Activated T-helper 1 cell treated with anti-CD3 and anti-CD28 coated beads, Interleukin-2, amount 50 U/mL, for 16 hours (primary cell): ENCODE data around the gene DGKB.

Source experiments
- DNase-seq, 2 donors: peaks; one replicate each; pipeline ENCODE4 v3.0.0-alpha.2; 2020; ENCODE audit warnings: low read depth in 1 of 2, low spot score in 1 of 2

The DGKB gene

DNA sequence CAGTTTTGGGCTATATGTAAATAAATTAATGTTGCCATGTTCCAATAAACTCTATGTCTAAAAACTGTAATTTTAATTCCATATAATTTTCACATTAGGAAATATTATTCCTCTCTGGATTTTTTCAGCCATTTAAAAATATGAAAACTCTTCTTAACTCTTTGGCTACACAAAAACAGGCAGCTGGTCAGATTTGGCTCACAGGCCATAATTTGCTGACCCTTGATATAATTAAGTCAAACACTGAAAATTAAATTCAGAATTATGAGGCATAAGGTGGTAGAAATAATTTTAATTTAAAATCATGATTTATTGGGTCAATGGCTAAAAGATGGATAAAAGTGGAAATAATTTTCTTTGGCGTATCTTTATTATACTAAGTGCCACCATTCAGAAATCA, 746.1 kb downstream of the DGKB start:
- DNase-seq: no peak

DNA sequence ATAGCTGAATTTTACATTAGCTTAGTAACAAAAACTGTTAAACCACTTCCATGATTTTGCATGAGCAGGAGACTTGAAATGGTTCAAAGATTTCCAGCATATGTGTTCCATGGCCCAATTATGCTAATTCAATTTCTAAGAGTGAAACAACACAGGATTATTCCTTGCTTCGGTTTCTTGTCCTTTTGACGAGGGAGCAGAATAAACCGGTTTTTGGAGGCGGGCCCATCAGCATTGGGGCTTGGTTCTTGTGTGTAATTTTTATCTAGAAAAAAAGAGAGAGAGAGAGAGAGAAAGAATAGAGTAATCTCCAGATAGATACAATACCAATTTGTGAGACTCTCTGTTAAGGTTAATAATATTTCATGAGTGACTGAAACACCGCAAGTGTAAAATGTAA, 753.6 kb downstream of the DGKB start:
- DNase-seq: no peak

DNA sequence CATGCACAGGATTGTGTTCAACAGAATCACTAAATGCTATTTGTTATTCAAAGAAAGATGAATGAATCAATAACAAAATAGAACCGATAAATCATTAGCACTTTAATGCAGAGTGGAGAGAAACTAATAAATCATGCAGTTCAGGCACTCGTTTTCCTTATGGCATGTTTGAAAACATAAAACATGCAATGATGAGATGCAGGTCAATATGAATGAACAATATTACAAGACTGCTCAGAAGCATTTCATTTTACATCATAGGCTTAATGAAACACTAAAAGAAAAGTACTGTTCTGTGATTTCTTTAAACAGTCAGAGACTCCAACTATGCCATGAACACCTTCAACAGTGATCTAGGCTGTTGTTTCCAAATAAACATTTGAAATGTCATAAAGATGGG, 755.0 kb downstream of the DGKB start:
- DNase-seq: no peak

DNA sequence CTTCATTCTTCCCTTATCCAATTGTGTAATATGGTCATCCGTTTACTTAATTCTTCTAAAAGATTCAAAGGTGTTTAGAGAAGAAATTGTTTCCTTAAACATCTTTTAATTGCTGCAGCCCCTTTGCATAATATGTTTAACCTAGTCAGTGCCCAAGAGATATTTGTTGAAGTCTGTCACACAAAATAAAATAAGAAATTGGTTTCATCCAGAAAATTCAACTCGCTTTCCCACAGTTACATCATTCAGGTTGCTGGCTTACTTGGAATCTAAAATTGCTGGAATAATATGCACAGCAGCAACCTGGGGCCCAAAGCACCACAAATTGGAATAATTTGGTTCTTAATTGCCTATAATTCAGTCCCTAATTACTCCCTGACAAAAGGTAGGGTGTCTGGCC, 758.0 kb downstream of the DGKB start:
- no peak for DNase-seq

DNA sequence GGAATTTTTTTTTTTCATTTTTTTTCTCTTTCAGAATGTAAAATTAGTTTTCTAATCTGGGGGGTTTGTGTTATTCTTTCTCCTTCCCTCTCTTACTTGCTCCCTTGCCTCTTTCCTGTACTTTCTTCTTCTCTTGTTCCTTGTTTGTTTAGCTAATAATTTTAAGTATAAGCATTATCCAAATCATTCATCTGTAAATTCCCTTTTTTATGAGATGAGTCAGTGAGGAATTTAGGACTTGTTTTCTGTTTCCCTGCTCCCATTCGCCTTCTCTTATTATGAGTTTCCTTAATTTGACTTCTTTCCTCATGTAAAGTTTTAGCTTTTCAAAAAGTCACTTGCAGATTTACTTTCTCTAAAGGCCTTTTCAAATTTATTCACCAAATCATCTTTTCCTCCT, 758.4 kb downstream of the DGKB start:
- DNase-seq: no peak

DNA sequence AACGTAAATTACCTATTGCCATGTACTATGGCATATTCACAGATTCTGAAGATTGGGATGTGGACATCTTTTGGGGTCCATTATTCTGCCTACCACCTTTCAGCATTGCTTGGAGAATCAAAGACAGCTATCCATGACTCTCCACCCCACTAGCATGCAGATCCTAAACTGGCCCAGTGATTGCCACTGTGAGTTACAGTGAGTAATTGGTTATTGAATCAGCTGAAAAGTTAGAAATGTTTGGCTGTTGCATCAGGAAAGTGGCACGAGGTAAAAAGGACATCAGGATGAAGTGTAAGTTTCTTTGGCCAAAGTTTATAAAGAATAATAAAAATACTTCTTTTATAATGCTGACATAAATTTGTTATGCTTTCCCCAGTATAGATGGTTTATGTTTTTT, 764.9 kb downstream of the DGKB start:
- no peak for DNase-seq

DNA sequence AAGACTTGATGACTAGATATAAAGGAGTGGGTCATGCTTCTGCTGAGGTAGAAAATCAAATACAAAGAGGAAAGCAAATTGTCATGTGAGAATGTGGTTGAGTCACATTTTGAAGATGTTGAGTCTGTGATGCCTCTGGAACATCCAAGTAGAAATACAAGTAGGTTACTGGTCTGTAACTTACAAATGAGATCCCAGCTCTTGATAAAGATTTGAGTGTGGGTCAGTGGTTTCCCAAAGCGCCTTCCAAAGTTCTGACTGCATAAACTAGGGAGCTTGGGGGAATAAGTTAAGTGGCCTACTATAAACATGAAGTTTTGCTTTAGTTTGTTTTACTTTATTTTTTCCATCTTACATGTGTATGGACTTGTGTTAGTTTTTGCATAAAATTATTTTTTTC, 768.8 kb downstream of the DGKB start:
- no peak for DNase-seq

DNA sequence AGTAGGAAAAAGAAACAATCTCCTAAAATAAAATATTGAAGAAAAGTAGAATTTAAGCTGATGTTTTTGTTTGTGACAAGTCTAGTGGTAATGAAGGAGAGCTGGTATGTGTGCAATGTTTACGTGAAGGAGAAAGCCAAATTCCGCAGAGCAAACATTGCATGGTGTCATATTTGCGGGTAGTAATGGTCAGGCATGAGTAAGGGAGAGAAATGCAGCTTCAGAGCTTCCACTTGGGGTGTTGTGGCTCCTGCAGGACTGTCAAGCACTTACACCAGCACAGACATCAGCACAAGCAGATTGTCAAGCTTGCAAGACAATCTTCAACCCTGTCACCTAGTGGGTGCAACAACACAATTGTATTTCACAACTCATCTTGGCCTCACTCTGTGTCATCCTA, 776.6 kb downstream of the DGKB start:
- no peak for DNase-seq

DNA sequence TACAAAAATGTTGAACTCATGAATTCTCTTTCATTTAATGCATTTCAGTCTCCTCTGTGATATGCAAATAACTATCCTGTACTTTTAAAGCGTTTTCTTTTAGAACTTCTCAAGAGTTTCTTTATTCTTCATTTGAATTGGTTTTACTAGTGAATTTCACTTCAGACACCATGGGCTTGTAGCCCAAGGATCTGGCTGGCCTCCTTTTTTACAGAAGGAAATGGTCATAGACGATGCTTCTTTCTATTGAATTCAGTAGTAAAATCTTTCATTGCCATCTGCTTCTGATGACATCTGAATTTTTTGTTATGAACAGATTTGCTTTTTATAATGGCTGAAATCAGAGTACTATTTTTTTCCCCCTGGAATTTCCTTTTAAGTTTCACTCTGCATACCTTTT, 777.8 kb downstream of the DGKB start:
- no peak for DNase-seq

DNA sequence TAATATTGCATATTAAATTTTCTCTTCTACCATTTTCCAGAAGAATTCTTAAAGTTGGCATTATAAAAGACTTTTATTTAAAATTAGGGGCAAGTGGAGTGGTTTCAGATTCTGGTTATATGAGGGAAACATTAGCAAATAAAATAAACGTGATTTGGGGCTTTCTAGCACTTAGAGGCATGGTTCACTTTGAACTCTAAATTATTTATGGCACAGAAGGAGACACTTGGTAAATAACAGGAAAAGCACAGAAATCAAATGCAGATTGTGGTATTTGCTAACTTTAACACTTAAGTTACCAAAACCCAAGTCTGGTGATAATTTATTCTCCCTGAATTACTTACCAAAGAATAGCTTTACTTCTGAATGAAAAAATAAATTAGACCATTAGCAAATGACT, 778.6 kb downstream of the DGKB start:
- DNase-seq: no peak

DNA sequence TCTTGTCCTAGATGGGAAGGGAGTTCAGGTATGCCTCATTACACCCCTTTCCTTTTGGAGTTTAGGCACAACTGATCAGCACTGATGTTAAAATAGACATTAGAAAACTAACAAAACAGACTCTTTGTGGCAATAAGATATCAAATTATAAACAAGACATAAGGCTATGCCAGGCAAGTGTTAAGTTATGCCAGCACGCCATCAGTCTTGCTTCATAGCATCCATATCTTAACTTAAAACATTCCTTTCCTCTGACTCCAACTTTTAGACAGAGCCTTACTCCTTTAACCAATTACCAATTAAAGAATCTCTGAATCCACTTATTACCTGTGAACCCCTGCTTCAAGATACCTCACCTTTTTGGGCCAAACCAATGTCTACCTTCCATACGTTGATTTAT, 786.9 kb downstream of the DGKB start:
- no peak for DNase-seq

DNA sequence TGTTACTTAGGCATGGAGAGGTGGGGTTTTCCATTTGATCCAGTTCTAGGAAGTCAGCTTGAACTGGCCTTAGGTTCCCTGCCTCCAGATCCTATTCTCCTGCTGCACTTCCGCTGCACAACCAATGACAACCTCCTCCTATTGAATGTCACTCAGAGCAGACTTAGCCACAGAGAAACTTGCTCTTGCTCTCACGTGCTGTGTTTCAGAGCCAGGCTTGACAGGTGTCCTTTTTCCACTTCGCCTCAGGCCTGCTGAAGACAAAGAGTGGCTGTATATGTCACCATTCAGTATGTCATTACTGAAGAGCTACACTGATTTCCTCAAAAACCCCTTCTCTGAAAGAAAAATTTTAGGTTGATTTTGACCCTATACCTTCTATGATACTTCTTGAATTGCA, 797.7 kb downstream of the DGKB start:
- no peak for DNase-seq

DNA sequence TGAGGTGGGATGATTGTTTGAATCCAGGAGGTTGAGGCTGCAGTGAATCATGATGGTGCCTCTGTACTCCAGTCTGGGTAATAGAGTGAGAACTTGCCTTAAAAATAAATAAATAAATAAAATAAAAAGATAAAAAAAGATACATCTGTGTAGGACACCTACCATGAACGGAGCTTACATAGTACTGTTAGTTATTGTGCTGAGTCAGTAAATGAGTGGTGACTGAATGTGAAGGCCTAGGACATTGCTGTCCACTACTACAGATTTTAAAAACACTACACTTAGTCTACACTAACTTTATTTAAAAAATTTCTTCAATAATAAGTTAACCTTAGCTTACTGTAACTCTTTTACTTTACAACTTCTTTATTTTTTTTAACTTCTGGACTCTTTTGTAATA, 806.4 kb downstream of the DGKB start:
- no peak for DNase-seq

DNA sequence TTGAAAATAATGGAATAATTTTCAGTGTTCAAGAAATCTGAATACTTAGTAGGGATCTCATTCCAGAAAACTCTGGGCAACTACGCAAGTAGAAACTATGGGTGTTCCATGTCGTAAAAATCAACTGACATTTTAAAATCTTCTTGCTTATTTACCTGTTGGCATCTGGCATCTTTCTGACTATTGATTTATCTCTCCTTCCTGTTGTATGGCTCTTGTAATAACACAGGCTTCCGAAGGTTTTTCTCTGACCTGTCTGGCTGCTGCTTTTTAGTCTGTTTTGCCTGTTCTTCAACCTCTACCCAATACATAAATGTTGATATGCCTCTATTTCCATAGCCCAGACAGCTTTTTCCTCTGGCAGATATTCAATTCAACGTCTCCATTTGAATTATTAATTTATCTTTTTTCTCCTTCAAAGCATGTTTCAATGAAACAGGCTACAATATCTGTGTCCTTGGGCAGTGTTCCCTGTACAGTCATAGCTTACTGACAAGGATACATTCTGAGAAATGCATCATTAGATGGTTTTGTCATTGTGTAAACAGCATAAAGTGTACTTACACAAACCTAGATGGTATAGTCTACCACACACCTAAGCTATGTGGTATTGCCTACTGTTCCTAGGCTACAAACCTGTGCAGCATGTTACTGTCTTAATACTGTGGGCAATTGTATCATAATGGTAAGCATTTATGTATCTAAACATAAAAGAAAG, 807.2 kb downstream of the DGKB start:
- no peak for DNase-seq
